H9 (cell line): ENCODE data around the gene NOS3. TPM values are rescaled to one million over a fixed set of nuclear protein-coding genes. Genes with fewer than 3 reads are reported as not detected.

Experiments
- DNase-seq: peaks from one replicate; pipeline ENCODE4 v3.0.0-alpha.2; 2017
- H2AFZ ChIP-seq: one replicate; pipeline ENCODE4 v1.6.1; 2013; ENCODE audit warnings: mild to moderate bottlenecking, low read length, control low read depth, moderate library complexity
- H2AK5ac ChIP-seq: 2 replicates; pipeline ENCODE4 v1.6.1; 2013; ENCODE audit warnings: low read length, control low read depth, mixed read lengths; ENCODE audit not compliant: insufficient read length
- H2BK120ac ChIP-seq: one replicate; pipeline ENCODE4 v1.6.1; 2013; ENCODE audit warnings: low read depth, mild to moderate bottlenecking, low read length, control low read depth, inconsistent platforms; ENCODE audit not compliant: poor library complexity, severe bottlenecking
- H2BK12ac ChIP-seq: 2 replicates; pipeline ENCODE4 v1.6.1; 2013; ENCODE audit warnings: low read length, control low read depth, mixed read lengths, low read depth; ENCODE audit not compliant: insufficient read length
- H2BK15ac ChIP-seq: 2 replicates; pipeline ENCODE4 v1.6.1; 2013; ENCODE audit warnings: low read depth, low read length, control low read depth
- H2BK20ac ChIP-seq: one replicate; pipeline ENCODE4 v1.6.1; 2013; ENCODE audit warnings: low read depth, mild to moderate bottlenecking, low read length, control low read depth, inconsistent platforms; ENCODE audit not compliant: poor library complexity, severe bottlenecking
- H2BK5ac ChIP-seq: 2 replicates; pipeline ENCODE4 v1.6.1; 2013; ENCODE audit warnings: low read length, control low read depth, mixed read lengths; ENCODE audit not compliant: insufficient read length
- H3K14ac ChIP-seq: 2 replicates; pipeline ENCODE4 v1.6.1; 2013; ENCODE audit warnings: low read length, control low read depth; ENCODE audit not compliant: insufficient read depth
- H3K18ac ChIP-seq: 2 replicates; pipeline ENCODE4 v1.6.1; 2013; ENCODE audit warnings: low read depth, mild to moderate bottlenecking, mixed read lengths, low read length, control low read depth; ENCODE audit not compliant: insufficient read length
- H3K23ac ChIP-seq: 2 replicates; pipeline ENCODE4 v1.6.1; 2013; ENCODE audit warnings: low read length, control low read depth, mixed read lengths, low read depth; ENCODE audit not compliant: insufficient read length
- H3K23me2 ChIP-seq: 2 replicates; pipeline ENCODE4 v1.6.1; 2013; ENCODE audit warnings: low read depth, mild to moderate bottlenecking, mixed read lengths, low read length, control low read depth; ENCODE audit not compliant: insufficient read length, poor library complexity, severe bottlenecking
- H3K27ac ChIP-seq: 2 replicates; pipeline ENCODE4 v1.5.1; 2013; ENCODE audit warnings: low read length, control low read depth, mixed read lengths, low read depth; ENCODE audit not compliant: insufficient read length
- H3K27me3 ChIP-seq: 2 replicates; pipeline ENCODE4 v1.6.1; 2013; ENCODE audit warnings: low read length, control low read depth, inconsistent platforms; ENCODE audit not compliant: insufficient read depth
- H3K4ac ChIP-seq: 2 replicates; pipeline ENCODE4 v1.6.1; 2013; ENCODE audit warnings: low read depth, mild to moderate bottlenecking, control low read depth, inconsistent platforms, low read length, moderate library complexity
- H3K4me1 ChIP-seq: 2 replicates; pipeline ENCODE4 v1.6.1; 2013; ENCODE audit warnings: low read length, control low read depth, inconsistent platforms; ENCODE audit not compliant: insufficient read depth
- H3K4me2 ChIP-seq: 2 replicates; pipeline ENCODE4 v1.6.1; 2013; ENCODE audit warnings: low read length, control low read depth, mixed read lengths; ENCODE audit not compliant: insufficient read length, insufficient read depth
- H3K56ac ChIP-seq: 2 replicates; pipeline ENCODE4 v1.6.1; 2013; ENCODE audit warnings: low read depth, mild to moderate bottlenecking, mixed read lengths, low read length, control low read depth; ENCODE audit not compliant: insufficient read length
- H3K79me1 ChIP-seq: 2 replicates; pipeline ENCODE4 v1.6.1; 2013; ENCODE audit warnings: low read depth, mild to moderate bottlenecking, moderate library complexity, low read length, control low read depth, inconsistent platforms; ENCODE audit not compliant: insufficient read depth, poor library complexity, severe bottlenecking
- H3K79me2 ChIP-seq: 2 replicates; pipeline ENCODE4 v1.6.1; 2013; ENCODE audit warnings: low read length, control low read depth, inconsistent platforms; ENCODE audit not compliant: insufficient read depth
- H3K9ac ChIP-seq: 2 replicates; pipeline ENCODE4 v1.6.1; 2013; ENCODE audit warnings: low read length, control low read depth, mixed read lengths; ENCODE audit not compliant: insufficient read length; ENCODE audit errors: extremely low read depth
- H3K9me3 ChIP-seq: one replicate; pipeline ENCODE4 v1.6.1; 2013; ENCODE audit warnings: low read depth, low read length, inconsistent platforms; ENCODE audit not compliant: control insufficient read depth
- H3T11ph ChIP-seq: one replicate; pipeline ENCODE4 v1.6.1; 2013; ENCODE audit warnings: mild to moderate bottlenecking, low read length, control low read depth, inconsistent platforms
- H4K20me1 ChIP-seq: one replicate; pipeline ENCODE4 v1.6.1; 2013; ENCODE audit not compliant: control insufficient read depth, insufficient read length, insufficient read depth
- H4K5ac ChIP-seq: 2 replicates; pipeline ENCODE4 v1.6.1; 2013; ENCODE audit warnings: low read depth, mild to moderate bottlenecking, mixed read lengths, low read length, control low read depth; ENCODE audit not compliant: insufficient read length
- H4K8ac ChIP-seq: replicated peaks from 2 replicates; pipeline ENCODE4 v1.6.1; 2013; ENCODE audit warnings: low read length, control low read depth, mixed read lengths, low read depth; ENCODE audit not compliant: insufficient read length
- H4K91ac ChIP-seq: 2 replicates; pipeline ENCODE4 v1.6.1; 2013; ENCODE audit warnings: low read depth, mild to moderate bottlenecking, moderate library complexity, mixed read lengths, low read length, control low read depth; ENCODE audit not compliant: insufficient read length
- H3K27ac Mint-ChIP-seq, 3 experiments: 2 replicates in 2 of 3; 3 replicates in 1 of 3; pipeline ENCODE4 v1.8.0; 2020 to 2021; ENCODE audit warnings: mixed read lengths in 3 of 3, mild to moderate bottlenecking in 1 of 3, moderate library complexity in 1 of 3
- H3K27me3 Mint-ChIP-seq: 2 replicates; pipeline ENCODE4 v1.8.0; 2021; ENCODE audit warnings: low read depth, mild to moderate bottlenecking, moderate library complexity, mixed read lengths
- H3K36me3 Mint-ChIP-seq, 3 experiments: 2 replicates in 2 of 3; 3 replicates in 1 of 3; pipeline ENCODE4 v1.8.0; 2020 to 2021; ENCODE audit warnings: low read depth in 3 of 3, mixed read lengths in 3 of 3; ENCODE audit not compliant: insufficient read depth in 1 of 3
- H3K4me1 Mint-ChIP-seq, 2 experiments: 2 replicates each; pipeline ENCODE4 v1.8.0; 2020; ENCODE audit warnings: mixed read lengths in 2 of 2
- H3K4me3 Mint-ChIP-seq, 2 experiments: 2 replicates in 1 of 2; 3 replicates in 1 of 2; pipeline ENCODE4 v1.8.0; 2020 to 2021; ENCODE audit warnings: mild to moderate bottlenecking in 2 of 2, mixed read lengths in 2 of 2, moderate library complexity in 1 of 2
- H3K9me3 Mint-ChIP-seq, 2 experiments: 2 replicates in 1 of 2; 3 replicates in 1 of 2; pipeline ENCODE4 v1.8.0; 2020; ENCODE audit warnings: mild to moderate bottlenecking in 2 of 2, mixed read lengths in 2 of 2, moderate library complexity in 1 of 2
- CTCF ChIP-seq: fragments of 200-600 bp; sonication (generic); conservative IDR thresholded peaks from 3 replicates; pipeline ENCODE4 v1.8.0; 2021; ENCODE audit warnings: antibody characterized with exemption, mild to moderate bottlenecking
- WGBS: extraction: QIAGEN DNeasy Blood & Tissue Kit; methylation state at CpG from one replicate; pipeline ENCODE4 v1.1.7; 2013; ENCODE audit warnings: missing lambda C conversion rate, low lambda C conversion rate, mixed read lengths; ENCODE audit not compliant: insufficient read length; ENCODE audit errors: extremely low coverage; 5-methylcytosine and 5-hydroxymethylcytosine counted together
- total RNA-seq: library from RNA; stranded (reverse); gene quantifications from 2 replicates; pipeline ENCODE4 v1.2.1, GENCODE V29; 2021

NOS3 gene
- total RNA-seq, 1 experiment from 2014 or later = 4.5 TPM

DNA sequence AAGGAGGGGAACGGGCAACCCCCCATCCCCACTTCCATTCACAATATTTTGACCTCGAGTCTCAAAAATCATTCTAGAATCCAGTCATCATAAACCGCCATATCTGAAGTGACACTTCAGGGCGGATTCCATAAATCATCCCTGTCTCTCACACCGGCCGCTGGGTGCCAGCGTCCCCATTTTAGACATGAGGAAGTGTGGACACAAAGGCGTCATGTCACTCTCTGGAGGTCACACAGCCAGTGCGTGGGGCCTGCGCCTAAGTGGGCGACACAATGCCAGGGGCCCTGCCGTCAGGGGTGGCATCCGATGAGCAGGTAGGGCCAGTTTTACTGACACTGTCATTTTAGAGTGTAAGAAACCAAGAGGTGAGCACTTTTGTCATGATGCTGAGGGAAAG is 32.2 kb upstream of the NOS3 start:
- H3K79me2 ChIP-seq = no peaks in the 10 kb centered on the region

More for the DNA sequence above, 32.2 kb upstream of the NOS3 start:
- Histone ChIP-seq H2AFZ (no peak overlapping the region), H3K27me3 (no peaks in the 10 kb centered on the region), H3K23ac (no peak overlapping the region), H2BK12ac (no peak overlapping the region), H3K4me2 (no peak overlapping the region), H4K91ac (no peak overlapping the region), H3K4ac (no peak overlapping the region), H2BK15ac (no peak overlapping the region), H3K18ac (no peak overlapping the region), H2BK20ac (no peak overlapping the region), H4K5ac (no peak overlapping the region), H4K8ac (no peak overlapping the region), H3K9ac (no peak overlapping the region), H2BK5ac (no peak overlapping the region), H3K14ac (no peak overlapping the region), H3K9me3 (no peaks in the 10 kb centered on the region), H3K56ac (no peak overlapping the region), H3T11ph (no peak overlapping the region), H3K27ac (no peak overlapping the region), H3K4me1 (no peaks in the 10 kb centered on the region), H4K20me1 (no peaks in the 10 kb centered on the region), H3K23me2 (no peaks in the 10 kb centered on the region), H2BK120ac (no peak overlapping the region), H3K79me1 (no peaks in the 10 kb centered on the region), H2AK5ac (no peak overlapping the region)
- DNase-seq = no peak
- H3K36me3 Mint-ChIP-seq = no peaks in the 10 kb centered on the region
- H3K27me3 Mint-ChIP-seq = peaks cover 2% of the 10 kb centered on the region; the same call in 1 of the 2 replicates
- H3K9me3 Mint-ChIP-seq = no peaks in the 10 kb centered on the region
- no peak overlapping the region; a peak in 1 of 5 replicates for H3K4me3 Mint-ChIP-seq
- no peak overlapping the region for H3K27ac Mint-ChIP-seq
- peaks cover 20 to 26% of the 10 kb centered on the region in 2 experiments for H3K4me1 Mint-ChIP-seq
- no CpG with 5 or more reads among the region's 13 CpGs for WGBS
- no peak for TF ChIP-seq CTCF
